ENCODE results near the gene MYBPH.

- TF ChIP-seq CTCF (IDR thresholded peaks at IDR 0.05) (no peak), POLR2AphosphoS5 (IDR thresholded peaks at IDR 0.05) (no peak), POLR2A (IDR thresholded peaks at IDR 0.05; ENCODE audit: low read depth) (no peak)
Observed at GRCh38 chr1:203211812-203212211, 36.2 kb upstream of the MYBPH start.
